Measurements from ENCODE around the gene DRG1.
A peak's percentile ranks its signal among the peaks of the same experiment; 100 is the strongest.
"Not testable (repeated sequence)": the region's sequence is repeated elsewhere in the genome, so short reads cannot be mapped to it uniquely, and the experiment has no call there.

The DRG1 gene

GRCh38 chr22:31393893-31394292 lies 5.5 kb upstream of the DRG1 start (continued):
- no peak for TF ChIP-seq CREB5 (CRISPR knock-in tag; IDR thresholded peaks at IDR 0.05; ENCODE audit: low read depth)

GRCh38 chr22:31394326-31394725 lies 5.1 kb upstream of the DRG1 start:
- no peak for ATAC-seq
- TF ChIP-seq SNAI2 (CRISPR knock-in tag; IDR thresholded peaks at IDR 0.05) (no peak), ZNF565 (CRISPR knock-in tag; conservative IDR thresholded peaks at IDR 0.05; ENCODE audit: low read depth) (no peak), ISL1 (CRISPR knock-in tag; IDR thresholded peaks at IDR 0.05) (no peak), ZC3H10 (CRISPR knock-in tag; IDR thresholded peaks at IDR 0.05) (no peak), ESRRG (CRISPR knock-in tag; IDR thresholded peaks at IDR 0.05) (no peak), PPARA (CRISPR knock-in tag; IDR thresholded peaks at IDR 0.05; ENCODE audit: borderline replicate concordance) (no peak), ZFP30 (CRISPR knock-in tag; IDR thresholded peaks at IDR 0.05) (no peak), TOX (CRISPR knock-in tag; IDR thresholded peaks at IDR 0.05; ENCODE audit: borderline replicate concordance) (no peak), PATZ1 (CRISPR knock-in tag; IDR thresholded peaks at IDR 0.05; ENCODE audit: borderline replicate concordance) (no peak), ZNF70 (CRISPR knock-in tag; IDR thresholded peaks at IDR 0.05) (no peak), TSHZ2 (CRISPR knock-in tag; IDR thresholded peaks at IDR 0.05) (no peak), BACH2 (CRISPR knock-in tag; IDR thresholded peaks at IDR 0.05; ENCODE audit: borderline replicate concordance) (no peak)

GRCh38 chr22:31398231-31398630 lies 1.2 kb upstream of the DRG1 start:
- TF ChIP-seq TSHZ2 (CRISPR knock-in tag; IDR thresholded peaks at IDR 0.05) (no peak), ZNF8 (CRISPR knock-in tag; IDR thresholded peaks at IDR 0.05) (no peak), ZNF565 (CRISPR knock-in tag; conservative IDR thresholded peaks at IDR 0.05; ENCODE audit: low read depth) (no peak), TCF4 (CRISPR knock-in tag; IDR thresholded peaks at IDR 0.05; ENCODE audit: borderline replicate concordance) (no peak), RARB (CRISPR knock-in tag; IDR thresholded peaks at IDR 0.05) (no peak), ZFP3 (CRISPR knock-in tag; IDR thresholded peaks at IDR 0.05) (no peak), ZFP30 (CRISPR knock-in tag; IDR thresholded peaks at IDR 0.05) (no peak), BACH2 (CRISPR knock-in tag; IDR thresholded peaks at IDR 0.05; ENCODE audit: borderline replicate concordance) (no peak), CSDC2 (CRISPR knock-in tag; IDR thresholded peaks at IDR 0.05) (no peak)
- no peak for ATAC-seq

- ATAC-seq: peak; percentile 28
- TF ChIP-seq SNAI2 (CRISPR knock-in tag; IDR thresholded peaks at IDR 0.05) (no peak), PATZ1 (CRISPR knock-in tag; IDR thresholded peaks at IDR 0.05; ENCODE audit: borderline replicate concordance) (no peak), CSRNP3 (CRISPR knock-in tag; IDR thresholded peaks at IDR 0.05) (no peak), TCF4 (CRISPR knock-in tag; IDR thresholded peaks at IDR 0.05; ENCODE audit: borderline replicate concordance) (no peak), GLIS3 (CRISPR knock-in tag; IDR thresholded peaks at IDR 0.05) (no peak), ZNF70 (CRISPR knock-in tag; IDR thresholded peaks at IDR 0.05) (no peak), ZNF565 (CRISPR knock-in tag; conservative IDR thresholded peaks at IDR 0.05; ENCODE audit: low read depth) (no peak), ZFP3 (CRISPR knock-in tag; IDR thresholded peaks at IDR 0.05) (no peak), CREB5 (CRISPR knock-in tag; IDR thresholded peaks at IDR 0.05; ENCODE audit: low read depth) (no peak), ARNTL (CRISPR knock-in tag; IDR thresholded peaks at IDR 0.05; ENCODE audit: borderline replicate concordance, low read depth) (no peak), PPARA (CRISPR knock-in tag; IDR thresholded peaks at IDR 0.05; ENCODE audit: borderline replicate concordance) (no peak), ZNF8 (CRISPR knock-in tag; IDR thresholded peaks at IDR 0.05) (no peak)
Measured at GRCh38 chr22:31400023-31400397, 606 bp downstream of the DRG1 start.

- ATAC-seq: not testable (repeated sequence)
Measured at GRCh38 chr22:31402350-31402749, 2.9 kb downstream of the DRG1 start.
